HK-2 (cell line): Measurements from ENCODE around the gene CBX7.

Experiments used
- DNase-seq: peaks from one replicate; pipeline ENCODE4 v3.0.0-alpha.2; 2018; ENCODE audit not compliant: unreplicated experiment

Gene CBX7

GRCh38 chr22:39152511-39153219 is at the start of gene CBX7:
TSS of gene CBX7 (minus strand) at chr22:39152680. CDS start at chr22:39152444, 236 bp downstream.
- peak; percentile 92 for DNase-seq

- DNase-seq = no peak
Observed at GRCh38 chr22:39197578-39197977, 45.1 kb upstream of the CBX7 start.

- DNase-seq = no peak
Observed at GRCh38 chr22:39194098-39194497, 41.6 kb upstream of the CBX7 start.

GRCh38 chr22:39188809-39189208 is 36.3 kb upstream of the CBX7 start:
- no peak for DNase-seq

- no peak for DNase-seq
Observed at GRCh38 chr22:39185601-39186012, 33.1 kb upstream of the CBX7 start.

- peak; percentile 85 for DNase-seq
Observed at GRCh38 chr22:39184586-39185577, 32.4 kb upstream of the CBX7 start.

GRCh38 chr22:39183991-39184585 is 31.6 kb upstream of the CBX7 start:
- DNase-seq = peak; percentile 90

GRCh38 chr22:39182478-39183030 is 30.1 kb upstream of the CBX7 start:
- DNase-seq = no peak

GRCh38 chr22:39181778-39182177 is 29.3 kb upstream of the CBX7 start:
- no peak for DNase-seq

GRCh38 chr22:39181356-39181755 is 28.9 kb upstream of the CBX7 start:
- DNase-seq = no peak

GRCh38 chr22:39179841-39180335 is 27.4 kb upstream of the CBX7 start:
- DNase-seq = no peak

- DNase-seq = no peak
Observed at GRCh38 chr22:39179401-39179827, 26.9 kb upstream of the CBX7 start.

- no peak for DNase-seq
Observed at GRCh38 chr22:39178206-39179111, 26.0 kb upstream of the CBX7 start.

GRCh38 chr22:39177791-39178190 is 25.3 kb upstream of the CBX7 start:
- no peak for DNase-seq

GRCh38 chr22:39177456-39177775 is 24.9 kb upstream of the CBX7 start:
- no peak for DNase-seq

GRCh38 chr22:39176714-39177455 is 24.4 kb upstream of the CBX7 start:
- DNase-seq = no peak

- peak; percentile 85 for DNase-seq
Observed at GRCh38 chr22:39176143-39176713, 23.7 kb upstream of the CBX7 start.

GRCh38 chr22:39175353-39176142 is 23.1 kb upstream of the CBX7 start:
- DNase-seq = peak; percentile 63
